Fibroblast of skin of abdomen (primary cell): Measurements from ENCODE around the gene PILRA. TPM values are rescaled to one million over a fixed set of nuclear protein-coding genes. Genes with fewer than 3 reads are reported as not detected.
"Not testable (repeated sequence)": the region's sequence is repeated elsewhere in the genome, so short reads cannot be mapped to it uniquely, and the experiment has no call there.

ENCODE experiments used
- DNase-seq: peaks from one replicate; pipeline ENCODE4 v3.0.0-alpha.2; 2013
- polyA plus RNA-seq, 2 experiments: library from polyadenylated mRNA; unstranded; fragments of 120-200 nt; gene quantifications; one replicate each; pipeline ENCODE4 v1.2.1, GENCODE V29; 2013; ENCODE audit not compliant: insufficient read length in 2 of 2

The PILRA gene
- 0.31 TPM for polyA plus RNA-seq (2013, experiment 1 of 2; ENCODE audit: insufficient read length)
- 0.89 TPM for polyA plus RNA-seq (2013, experiment 2 of 2; ENCODE audit: insufficient read length)

- DNase-seq: no peak
These were observed at the start of gene PILRA for GRCh38 chr7:100373261-100373831. PILRA (plus strand) TSS chr7:100373487; CDS start chr7:100373657, 170 bp downstream.

- not testable (repeated sequence) for DNase-seq
These were observed 49.1 kb upstream of the PILRA start for GRCh38 chr7:100324194-100324593.

GRCh38 chr7:100325671-100326070 lies 47.6 kb upstream of the PILRA start:
- not testable (repeated sequence) for DNase-seq

- not testable (repeated sequence) for DNase-seq
These were observed 46.4 kb upstream of the PILRA start for GRCh38 chr7:100326914-100327313.

GRCh38 chr7:100335566-100336466 lies 37.5 kb upstream of the PILRA start:
- DNase-seq: peak; percentile 92

- not testable (repeated sequence) for DNase-seq
These were observed 35.1 kb upstream of the PILRA start for GRCh38 chr7:100338083-100338696.

- DNase-seq: not testable (repeated sequence)
These were observed 32.0 kb upstream of the PILRA start for GRCh38 chr7:100341286-100341685.

- DNase-seq: no peak
These were observed 30.5 kb upstream of the PILRA start for GRCh38 chr7:100342765-100343164.

GRCh38 chr7:100344124-100344559 lies 29.1 kb upstream of the PILRA start:
- not testable (repeated sequence) for DNase-seq

GRCh38 chr7:100344560-100345287 lies 28.6 kb upstream of the PILRA start:
- DNase-seq: peak; percentile 14

- peak; percentile 54 for DNase-seq
These were observed 28.0 kb upstream of the PILRA start for GRCh38 chr7:100345288-100345672.

GRCh38 chr7:100346921-100347320 lies 26.4 kb upstream of the PILRA start:
- no peak for DNase-seq

GRCh38 chr7:100348805-100349204 lies 24.5 kb upstream of the PILRA start:
- no peak for DNase-seq

GRCh38 chr7:100349757-100350156 lies 23.5 kb upstream of the PILRA start:
- no peak for DNase-seq

- DNase-seq: no peak
These were observed 21.6 kb upstream of the PILRA start for GRCh38 chr7:100351657-100352058.

- DNase-seq: not testable (repeated sequence)
These were observed 21.0 kb upstream of the PILRA start for GRCh38 chr7:100352230-100352781.

GRCh38 chr7:100352984-100353684 lies 20.2 kb upstream of the PILRA start:
- no peak for DNase-seq

GRCh38 chr7:100353685-100354330 lies 19.5 kb upstream of the PILRA start:
- no peak for DNase-seq

- DNase-seq: no peak
These were observed 16.7 kb upstream of the PILRA start for GRCh38 chr7:100356416-100357068.

- no peak for DNase-seq
These were observed 16.1 kb upstream of the PILRA start for GRCh38 chr7:100357131-100357561.
